Tibial artery (tissue), 4 donors: ENCODE data around the gene IL2RA.

ENCODE experiments used
- DNase-seq, 2 donors: peaks; one replicate each; pipeline ENCODE4 v3.0.0-alpha.2; 2019
- H3K27ac ChIP-seq, 2 donors: fragments of 200-600 bp; sonication (generic) in 1 of 2; 1 replicate in 1 of 2; 2 replicates in 1 of 2; pipeline ENCODE4 v1.5.1; 2018 to 2019; ENCODE audit warnings: mild to moderate bottlenecking in 1 of 2
- H3K27me3 ChIP-seq, 2 donors: fragments of 200-600 bp; sonication (generic) in 1 of 2; one replicate each; pipeline versions ENCODE4 v1.5.1 to v1.6.0; 2016 to 2019
- H3K36me3 ChIP-seq, 3 donors: fragments of 200-600 bp; sonication (generic) in 2 of 3; one replicate each; pipeline ENCODE4 v1.5.1; 2016 to 2019; ENCODE audit warnings: mild to moderate bottlenecking in 2 of 3
- H3K4me1 ChIP-seq, 4 donors: fragments of 200-600 bp; sonication (generic) in 2 of 4; 1 replicate in 3 of 4; 2 replicates in 1 of 4; pipeline ENCODE4 v1.5.1; 2016 to 2019
- H3K4me3 ChIP-seq, 2 donors: fragments of 200-600 bp; sonication (generic) in 1 of 2; 1 replicate in 1 of 2; 2 replicates in 1 of 2; pipeline ENCODE4 v1.5.1; 2018 to 2019; ENCODE audit warnings: mild to moderate bottlenecking in 2 of 2
- H3K9me3 ChIP-seq, 3 donors: fragments of 200-600 bp; sonication (generic) in 1 of 3; one replicate each; pipeline ENCODE4 v1.5.1; 2016 to 2019
- CTCF ChIP-seq, 2 experiments: fragments of 200-600 bp in 1 of 2; fragments of 450-650 bp in 1 of 2; IDR thresholded peaks; one replicate each; pipeline ENCODE4 v1.5.1; 2017 to 2019; ENCODE audit warnings: antibody characterized with exemption in 2 of 2, mild to moderate bottlenecking in 1 of 2, moderate library complexity in 1 of 2
- intact Hi-C: fragments of 100-400 bp; cut with DNase I; formaldehyde crosslinking; loops from one replicate; pipeline ENCODE4 v1.15.0; 2023; ENCODE audit warnings: low total_unique reads

The IL2RA gene

GRCh38 chr10:6011558-6011957 lies 50.6 kb downstream of the IL2RA start:
- no peak for DNase-seq

GRCh38 chr10:6010569-6010968 lies 51.6 kb downstream of the IL2RA start:
- Histone ChIP-seq H3K27me3 (no peaks in the 10 kb centered on the region), H3K4me1 (peaks cover 0 to 3% (median 0%) of the 10 kb centered on the region in 4 donors), H3K36me3 (no peaks in the 10 kb centered on the region), H3K9me3 (peaks cover 0 to 8% (median 2%) of the 10 kb centered on the region in 3 donors), H3K4me3 (no peak overlapping the region), H3K27ac (no peak overlapping the region)
- intact Hi-C loops, result no loop called here
- no peak for DNase-seq
- TF ChIP-seq CTCF (IDR thresholded peaks at IDR 0.05), result no peak

More at GRCh38 chr10:6011558-6011957, 50.6 kb downstream of the IL2RA start:
- intact Hi-C loops, result no loop called here
- peaks cover 0 to 8% (median 2%) of the 10 kb centered on the region in 3 donors for H3K9me3 ChIP-seq
- peaks cover 0 to 3% (median 0%) of the 10 kb centered on the region in 4 donors for H3K4me1 ChIP-seq
- TF ChIP-seq CTCF (IDR thresholded peaks at IDR 0.05), result no peak
- H3K36me3 ChIP-seq, result no peaks in the 10 kb centered on the region
- no peak overlapping the region for H3K27ac ChIP-seq
- H3K27me3 ChIP-seq, result no peaks in the 10 kb centered on the region
- no peak overlapping the region for H3K4me3 ChIP-seq

- Histone ChIP-seq H3K27ac (no peak overlapping the region), H3K9me3 (peaks cover 0 to 8% (median 2%) of the 10 kb centered on the region in 3 donors), H3K36me3 (no peaks in the 10 kb centered on the region), H3K4me1 (peaks cover 0 to 3% (median 0%) of the 10 kb centered on the region in 4 donors), H3K4me3 (no peak overlapping the region), H3K27me3 (no peaks in the 10 kb centered on the region)
- TF ChIP-seq CTCF (IDR thresholded peaks at IDR 0.05), result no peak
- intact Hi-C loops, result no loop called here
- DNase-seq, result no peak
These were observed 52.2 kb downstream of the IL2RA start for GRCh38 chr10:6009961-6010360.

GRCh38 chr10:6009150-6009549 lies 53.0 kb downstream of the IL2RA start:
- Histone ChIP-seq H3K27ac (no peak overlapping the region), H3K36me3 (no peaks in the 10 kb centered on the region), H3K4me1 (peaks cover 0 to 3% (median 0%) of the 10 kb centered on the region in 4 donors), H3K4me3 (peak overlapping the region; percentile 31 to 37), H3K9me3 (peaks cover 0 to 8% (median 2%) of the 10 kb centered on the region in 3 donors), H3K27me3 (no peaks in the 10 kb centered on the region)
- TF ChIP-seq CTCF (IDR thresholded peaks at IDR 0.05), result no peak
- no peak for DNase-seq
- intact Hi-C loops, result no loop called here

GRCh38 chr10:6008497-6009142 lies 53.5 kb downstream of the IL2RA start:
- TF ChIP-seq CTCF (IDR thresholded peaks at IDR 0.05), result no peak
- intact Hi-C loops, result no loop called here
- peak overlapping the region; percentile 31 to 37 for H3K4me3 ChIP-seq

More at GRCh38 chr10:6008497-6009142, 53.5 kb downstream of the IL2RA start:
- Histone ChIP-seq H3K27me3 (no peaks in the 10 kb centered on the region), H3K9me3 (peaks cover 0 to 8% (median 2%) of the 10 kb centered on the region in 3 donors), H3K27ac (no peak overlapping the region), H3K4me1 (no peaks in the 10 kb centered on the region), H3K36me3 (no peaks in the 10 kb centered on the region)
- no peak for DNase-seq
